Astrocyte (in vitro differentiated cells and primary cell): Measurements from ENCODE around the gene CPXM2.
A peak's percentile ranks its signal among the peaks of the same experiment; 100 is the strongest.

Experiments used
- EZH2 ChIP-seq: IDR thresholded peaks from 2 replicates; pipeline ENCODE4 v1.6.1; 2012; ENCODE audit warnings: mild to moderate bottlenecking, low read length, inconsistent platforms; ENCODE audit not compliant: insufficient read depth
- TF ChIP-seq, protein P1 (sequence below): IDR thresholded peaks from 2 replicates; pipeline ENCODE4 v1.5.1; 2011; ENCODE audit warnings: low read depth, mild to moderate bottlenecking, inconsistent platforms, low read length, moderate library complexity; ENCODE audit not compliant: insufficient read depth

DNA sequence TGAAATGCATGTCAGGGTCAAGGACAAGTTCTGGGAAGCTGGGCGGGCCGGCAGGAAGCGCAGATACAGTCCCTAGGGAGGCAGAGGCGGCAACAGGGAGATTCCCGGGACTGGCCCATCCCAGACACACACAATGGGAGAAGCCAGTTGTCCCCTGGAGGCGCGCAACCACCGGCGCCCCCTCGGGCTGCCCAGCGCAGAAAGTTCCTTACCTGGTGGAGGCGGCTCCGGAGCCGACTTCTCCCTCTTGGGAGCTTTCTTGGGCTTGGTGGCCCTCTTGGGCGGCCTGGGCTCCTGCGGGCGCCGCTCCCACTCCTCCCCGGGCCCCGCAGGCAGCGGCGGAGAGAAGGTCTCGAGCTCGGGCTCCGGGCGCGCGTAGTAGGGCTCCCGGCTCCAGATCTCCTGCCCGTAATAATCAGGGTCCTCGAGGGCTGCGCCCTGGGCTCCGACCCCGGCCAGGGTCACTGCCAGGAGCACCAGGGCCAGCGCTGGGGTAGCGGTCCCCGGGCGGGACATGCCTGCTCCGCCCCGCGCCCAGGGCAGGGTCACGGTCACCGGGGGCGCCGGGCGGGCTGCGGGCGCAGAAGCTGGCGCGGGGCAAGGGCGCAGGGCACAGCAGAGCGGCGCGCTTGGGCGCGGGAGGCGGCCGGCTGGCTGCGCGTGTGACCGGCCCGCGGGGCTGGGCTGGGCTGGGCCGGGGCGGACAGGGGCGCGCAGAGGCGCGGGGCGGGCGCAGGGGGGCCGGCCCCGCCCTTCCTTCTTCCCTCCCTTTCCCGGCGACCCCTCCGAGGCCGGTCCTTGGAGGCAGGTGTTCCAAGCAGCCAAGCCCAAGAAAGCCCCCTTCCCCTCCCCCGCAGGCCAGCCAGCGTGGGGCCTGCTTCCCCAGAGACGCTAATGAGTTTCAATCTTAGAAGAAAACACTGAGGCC lies at the start of gene CPXM2:
- TF ChIP-seq EZH2 = peak; percentile 50
- TF ChIP-seq, protein P1, sequence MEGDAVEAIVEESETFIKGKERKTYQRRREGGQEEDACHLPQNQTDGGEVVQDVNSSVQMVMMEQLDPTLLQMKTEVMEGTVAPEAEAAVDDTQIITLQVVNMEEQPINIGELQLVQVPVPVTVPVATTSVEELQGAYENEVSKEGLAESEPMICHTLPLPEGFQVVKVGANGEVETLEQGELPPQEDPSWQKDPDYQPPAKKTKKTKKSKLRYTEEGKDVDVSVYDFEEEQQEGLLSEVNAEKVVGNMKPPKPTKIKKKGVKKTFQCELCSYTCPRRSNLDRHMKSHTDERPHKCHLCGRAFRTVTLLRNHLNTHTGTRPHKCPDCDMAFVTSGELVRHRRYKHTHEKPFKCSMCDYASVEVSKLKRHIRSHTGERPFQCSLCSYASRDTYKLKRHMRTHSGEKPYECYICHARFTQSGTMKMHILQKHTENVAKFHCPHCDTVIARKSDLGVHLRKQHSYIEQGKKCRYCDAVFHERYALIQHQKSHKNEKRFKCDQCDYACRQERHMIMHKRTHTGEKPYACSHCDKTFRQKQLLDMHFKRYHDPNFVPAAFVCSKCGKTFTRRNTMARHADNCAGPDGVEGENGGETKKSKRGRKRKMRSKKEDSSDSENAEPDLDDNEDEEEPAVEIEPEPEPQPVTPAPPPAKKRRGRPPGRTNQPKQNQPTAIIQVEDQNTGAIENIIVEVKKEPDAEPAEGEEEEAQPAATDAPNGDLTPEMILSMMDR = no peak
